HFF-Myc (cell line): ENCODE results near the gene TRIM50.
"Not testable (repeated sequence)": the region's sequence is repeated elsewhere in the genome, so short reads cannot be mapped to it uniquely, and the experiment has no call there.

ENCODE experiments used
- DNase-seq: peaks from one replicate; pipeline ENCODE4 v3.0.0-alpha.2; 2011; ENCODE audit warnings: low read depth; ENCODE audit errors: extremely low read depth
- H3K4me3 ChIP-seq: replicated peaks from 2 replicates; pipeline ENCODE4 v1.5.1; 2011; ENCODE audit warnings: low read depth, mild to moderate bottlenecking, control low read depth, low read length
- TF ChIP-seq, protein P1 (sequence below): IDR thresholded peaks from 2 replicates; pipeline ENCODE4 v1.5.1; 2012; ENCODE audit warnings: mild to moderate bottlenecking, low read depth, low read length, control low read depth; ENCODE audit errors: missing control alignments

TRIM50 gene

DNA sequence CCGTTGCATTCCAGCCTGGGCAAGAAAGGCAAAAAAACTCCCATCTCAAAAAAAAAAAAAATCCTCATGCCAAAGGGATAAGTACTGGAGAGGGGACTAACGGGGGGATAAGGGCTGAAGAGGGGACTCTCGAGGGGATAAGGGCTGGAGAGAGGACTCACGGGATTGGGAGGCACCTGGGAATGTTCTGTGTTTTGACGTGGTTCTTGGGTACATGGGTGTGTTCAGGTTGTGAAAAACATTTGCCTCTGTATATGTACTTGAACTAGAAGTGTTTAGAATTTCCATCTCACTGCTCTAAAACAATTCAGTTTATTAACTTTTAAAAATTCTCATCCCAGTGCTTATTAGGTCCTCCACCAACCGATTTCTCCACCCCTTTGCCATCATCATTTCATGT is 4.6 kb upstream of the TRIM50 start:
- DNase-seq, result no peak
- TF ChIP-seq, protein P1, sequence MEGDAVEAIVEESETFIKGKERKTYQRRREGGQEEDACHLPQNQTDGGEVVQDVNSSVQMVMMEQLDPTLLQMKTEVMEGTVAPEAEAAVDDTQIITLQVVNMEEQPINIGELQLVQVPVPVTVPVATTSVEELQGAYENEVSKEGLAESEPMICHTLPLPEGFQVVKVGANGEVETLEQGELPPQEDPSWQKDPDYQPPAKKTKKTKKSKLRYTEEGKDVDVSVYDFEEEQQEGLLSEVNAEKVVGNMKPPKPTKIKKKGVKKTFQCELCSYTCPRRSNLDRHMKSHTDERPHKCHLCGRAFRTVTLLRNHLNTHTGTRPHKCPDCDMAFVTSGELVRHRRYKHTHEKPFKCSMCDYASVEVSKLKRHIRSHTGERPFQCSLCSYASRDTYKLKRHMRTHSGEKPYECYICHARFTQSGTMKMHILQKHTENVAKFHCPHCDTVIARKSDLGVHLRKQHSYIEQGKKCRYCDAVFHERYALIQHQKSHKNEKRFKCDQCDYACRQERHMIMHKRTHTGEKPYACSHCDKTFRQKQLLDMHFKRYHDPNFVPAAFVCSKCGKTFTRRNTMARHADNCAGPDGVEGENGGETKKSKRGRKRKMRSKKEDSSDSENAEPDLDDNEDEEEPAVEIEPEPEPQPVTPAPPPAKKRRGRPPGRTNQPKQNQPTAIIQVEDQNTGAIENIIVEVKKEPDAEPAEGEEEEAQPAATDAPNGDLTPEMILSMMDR, result no peak

DNA sequence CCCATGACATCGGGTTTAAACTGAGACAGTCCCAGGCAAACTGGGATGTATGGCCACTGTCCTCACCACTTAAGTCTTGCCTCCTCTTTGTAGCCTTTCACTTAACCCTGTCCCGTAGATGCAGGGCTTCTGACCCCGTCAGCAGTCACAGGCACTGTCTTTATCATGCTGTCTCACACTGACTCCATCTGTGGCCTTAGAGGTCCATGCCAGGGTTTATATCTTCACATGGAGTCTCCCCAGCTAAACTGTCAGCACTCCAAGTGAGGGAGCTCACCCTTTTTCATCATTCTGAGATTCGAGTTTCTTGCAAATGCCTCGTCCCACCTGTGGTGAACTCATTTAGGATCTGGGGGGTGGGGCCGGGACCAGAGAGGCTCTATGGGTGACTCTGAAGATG is 2.9 kb upstream of the TRIM50 start:
- TF ChIP-seq, protein P1, result no peak
- no peak for DNase-seq
- H3K4me3 ChIP-seq, result no peak overlapping the region

More for the DNA sequence above, 4.6 kb upstream of the TRIM50 start:
- H3K4me3 ChIP-seq, result no peak overlapping the region

DNA sequence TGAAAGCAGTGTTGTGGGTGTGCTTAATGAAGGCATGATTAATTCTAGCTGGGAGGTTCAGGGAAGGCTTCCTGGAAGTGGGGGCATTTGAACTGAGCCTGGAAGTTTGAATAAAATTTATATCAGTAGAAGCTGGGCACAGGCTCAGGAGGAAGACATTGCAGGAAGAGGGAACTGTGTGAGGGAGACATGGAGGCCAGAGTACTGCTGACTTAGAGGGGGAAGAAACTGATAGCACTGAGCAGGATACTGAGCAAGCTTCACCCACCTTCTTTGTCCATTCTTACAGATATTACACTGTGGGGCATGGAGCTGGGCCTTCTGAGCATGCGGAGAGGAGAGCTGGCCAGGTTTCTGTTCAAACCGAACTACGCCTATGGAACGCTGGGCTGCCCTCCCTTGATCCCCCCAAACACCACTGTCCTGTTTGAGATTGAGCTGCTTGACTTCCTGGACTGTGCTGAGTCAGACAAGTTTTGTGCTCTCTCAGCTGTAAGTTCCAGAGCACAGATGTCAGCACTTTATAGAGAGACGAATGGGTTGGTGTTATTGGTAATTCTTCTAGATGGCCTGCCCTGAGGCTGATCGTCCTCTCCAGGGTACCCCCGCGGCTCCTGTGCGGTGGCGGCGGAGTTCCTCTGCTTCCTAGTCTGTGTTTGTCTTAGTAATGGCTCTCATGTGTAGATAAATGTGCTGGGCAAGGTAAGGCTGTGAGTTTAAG is 2.1 kb upstream of the TRIM50 start:
- H3K4me3 ChIP-seq, result no peak overlapping the region
- no peak for DNase-seq
- TF ChIP-seq, protein P1, result no peak

DNA sequence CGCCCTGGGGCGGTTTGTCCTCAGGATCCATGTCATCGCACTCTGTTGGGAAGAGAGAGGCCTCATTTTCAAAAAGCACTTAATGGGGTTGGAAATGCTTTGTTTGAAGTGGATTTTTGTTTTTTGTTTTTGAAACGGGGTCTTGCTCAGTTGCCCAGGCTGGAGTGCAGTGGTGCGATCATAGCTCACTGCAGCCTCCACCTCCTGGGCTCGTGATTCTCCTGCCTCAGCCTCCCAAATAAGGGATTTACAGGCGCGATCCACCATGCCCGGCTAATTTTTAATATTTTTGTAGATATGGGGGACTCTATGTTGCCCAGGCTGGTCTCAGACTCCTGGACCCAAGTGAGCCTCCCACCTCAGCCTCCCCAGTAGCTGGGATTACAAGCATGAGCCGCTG is 814 bp upstream of the TRIM50 start:
- TF ChIP-seq, protein P1, result no peak
- no peak for DNase-seq
- H3K4me3 ChIP-seq, result no peak overlapping the region

DNA sequence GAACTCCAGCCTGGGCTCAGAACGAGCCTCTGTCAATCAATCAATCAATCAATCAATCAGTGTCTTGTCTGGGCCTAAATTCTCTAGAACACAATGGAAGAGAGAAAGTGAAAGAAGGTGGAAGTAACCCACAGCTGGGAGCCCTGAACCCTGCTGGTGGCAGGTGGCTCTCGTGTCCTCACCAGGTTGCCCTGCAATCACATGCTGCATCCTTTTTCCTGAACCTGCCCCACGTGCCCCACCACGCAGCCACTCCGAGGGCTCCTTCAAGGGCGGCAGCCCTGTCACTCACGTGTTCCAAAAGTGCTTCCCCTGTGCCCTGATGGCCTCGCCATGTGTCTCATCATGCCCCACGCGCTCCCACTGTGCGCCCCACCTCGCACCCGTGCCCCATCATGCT is 433 bp downstream of the TRIM50 start:
- not testable (repeated sequence) for H3K4me3 ChIP-seq, DNase-seq

DNA sequence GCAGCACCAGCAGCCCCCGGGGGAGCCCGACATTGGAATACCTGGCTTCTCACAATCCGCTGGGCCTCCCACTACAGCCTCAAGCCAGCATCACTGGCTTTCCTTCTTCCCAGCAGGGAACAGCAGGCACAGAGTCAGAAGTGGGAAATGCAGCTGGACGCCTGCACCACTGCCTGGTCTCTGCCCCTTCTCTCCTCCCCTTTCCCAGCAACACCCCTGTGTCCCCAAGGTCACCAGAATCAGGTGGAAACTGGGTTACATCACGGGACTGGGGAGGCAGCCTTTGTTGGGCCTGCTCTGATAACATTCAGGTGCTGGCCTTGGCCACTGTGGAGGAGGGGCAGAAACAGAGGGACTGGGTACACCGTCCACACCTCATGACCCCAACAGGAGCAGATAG is 2.5 kb downstream of the TRIM50 start:
- DNase-seq, H3K4me3 ChIP-seq: not testable (repeated sequence)

DNA sequence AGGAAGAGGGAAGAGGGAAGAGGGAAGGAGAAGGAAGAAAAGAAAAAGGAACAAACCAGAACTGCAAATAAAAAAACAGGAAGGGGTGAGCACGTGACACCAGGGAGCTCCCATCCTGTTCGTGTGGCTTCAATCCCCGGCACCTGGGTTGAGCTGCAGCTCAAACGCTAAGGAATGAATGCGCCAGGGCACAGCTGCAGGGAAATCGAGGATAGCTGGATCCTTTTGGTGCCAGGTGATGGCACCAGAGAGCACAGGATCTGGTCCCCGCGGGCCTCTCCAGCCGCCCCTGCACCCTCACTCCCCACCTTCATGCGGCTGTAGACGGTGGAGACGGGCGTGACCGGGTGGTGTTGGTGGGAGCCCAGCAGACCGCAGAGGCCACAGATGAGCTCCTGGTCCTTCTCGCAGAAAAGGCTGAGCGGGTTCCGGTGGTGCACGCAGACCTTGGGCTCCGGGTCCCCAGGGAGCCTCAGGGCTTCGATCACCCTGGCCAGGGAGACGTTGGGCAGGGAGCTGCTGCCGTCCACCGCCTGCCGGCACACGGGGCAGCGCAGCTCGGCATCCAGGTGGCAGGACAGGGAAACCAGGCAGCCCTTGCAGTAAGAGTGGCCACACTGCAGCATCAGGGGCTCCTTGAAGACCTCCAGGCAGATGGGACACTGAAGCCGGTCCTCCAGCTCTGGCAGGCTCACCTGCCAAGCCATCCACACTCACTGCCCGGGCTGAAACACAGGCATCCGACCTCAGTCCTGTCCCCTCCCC is 3.6 kb downstream of the TRIM50 start:
- TF ChIP-seq, protein P1, result peak; percentile 54
- not testable (repeated sequence) for H3K4me3 ChIP-seq, DNase-seq

DNA sequence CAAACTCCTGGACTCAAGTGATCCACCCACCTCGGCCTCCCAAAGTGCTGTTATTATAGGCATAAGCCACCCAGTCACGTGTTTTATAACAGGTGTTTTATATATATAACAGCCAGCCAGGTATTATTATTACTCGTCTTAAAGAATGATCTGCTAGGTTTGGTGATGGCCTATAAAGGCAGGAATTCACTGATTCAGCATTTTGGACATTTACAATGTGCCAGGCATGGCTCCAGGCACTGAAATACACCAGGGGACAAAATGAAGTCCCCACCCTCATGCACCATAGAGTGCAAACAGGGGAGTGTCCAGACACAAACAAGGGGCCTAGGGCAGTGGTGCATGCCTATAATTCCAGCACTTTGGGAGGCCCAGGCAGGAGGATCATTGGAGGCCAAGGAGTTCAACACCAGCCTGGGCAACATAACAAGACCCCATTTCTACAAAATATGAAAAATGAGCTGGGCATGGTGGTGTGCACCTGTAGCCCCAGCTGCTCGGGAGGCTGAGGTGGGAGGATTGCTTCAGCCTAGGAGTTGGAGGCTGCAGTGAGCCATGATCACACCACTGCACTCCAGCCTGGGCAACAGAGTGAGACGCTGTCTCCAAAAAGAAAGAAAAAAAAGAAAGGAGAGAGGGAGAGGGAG is 4.3 kb downstream of the TRIM50 start:
- not testable (repeated sequence) for H3K4me3 ChIP-seq

DNA sequence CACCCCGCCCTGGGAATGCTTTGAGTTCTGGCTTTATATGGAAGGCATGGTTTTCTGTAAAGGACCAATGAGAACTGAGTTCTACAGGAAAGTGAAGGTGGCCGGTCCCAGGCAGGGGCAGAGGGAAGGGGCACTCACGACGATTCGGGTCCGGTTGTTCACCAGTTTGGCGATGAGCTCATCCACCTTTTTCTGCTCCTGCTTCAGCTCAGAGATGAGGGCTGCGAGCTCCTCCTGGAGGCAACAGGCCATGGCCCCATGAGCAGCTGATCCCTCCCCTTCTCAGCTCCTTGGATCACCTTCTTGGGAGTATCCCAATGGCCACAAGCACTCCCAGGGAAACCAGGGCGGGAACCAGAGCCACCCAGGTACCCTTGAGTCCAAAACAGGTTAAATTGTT is 7.9 kb downstream of the TRIM50 start:
- not testable (repeated sequence) for DNase-seq, H3K4me3 ChIP-seq

More for the DNA sequence above, 4.3 kb downstream of the TRIM50 start:
- not testable (repeated sequence) for DNase-seq

DNA sequence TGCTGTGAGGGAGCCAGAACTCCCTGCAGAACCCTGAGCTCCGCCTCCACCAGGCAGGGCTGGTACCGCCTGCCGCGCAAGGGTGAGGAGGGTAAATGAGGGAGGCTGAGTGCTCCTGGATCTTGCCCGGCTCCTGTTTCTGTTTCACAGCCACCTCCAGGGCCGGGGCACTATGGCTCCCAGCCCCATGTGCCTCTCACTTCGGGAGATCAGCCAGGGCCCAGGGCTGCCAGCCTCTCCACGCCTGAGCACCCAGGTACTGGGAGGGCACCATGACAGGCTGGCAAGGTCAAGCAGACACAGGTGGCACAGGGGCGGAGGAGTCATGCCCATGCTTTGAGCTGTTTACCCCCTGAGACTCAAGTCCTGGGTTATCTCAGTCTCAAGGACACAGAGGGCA is 8.3 kb downstream of the TRIM50 start:
- DNase-seq, result not testable (repeated sequence)

DNA sequence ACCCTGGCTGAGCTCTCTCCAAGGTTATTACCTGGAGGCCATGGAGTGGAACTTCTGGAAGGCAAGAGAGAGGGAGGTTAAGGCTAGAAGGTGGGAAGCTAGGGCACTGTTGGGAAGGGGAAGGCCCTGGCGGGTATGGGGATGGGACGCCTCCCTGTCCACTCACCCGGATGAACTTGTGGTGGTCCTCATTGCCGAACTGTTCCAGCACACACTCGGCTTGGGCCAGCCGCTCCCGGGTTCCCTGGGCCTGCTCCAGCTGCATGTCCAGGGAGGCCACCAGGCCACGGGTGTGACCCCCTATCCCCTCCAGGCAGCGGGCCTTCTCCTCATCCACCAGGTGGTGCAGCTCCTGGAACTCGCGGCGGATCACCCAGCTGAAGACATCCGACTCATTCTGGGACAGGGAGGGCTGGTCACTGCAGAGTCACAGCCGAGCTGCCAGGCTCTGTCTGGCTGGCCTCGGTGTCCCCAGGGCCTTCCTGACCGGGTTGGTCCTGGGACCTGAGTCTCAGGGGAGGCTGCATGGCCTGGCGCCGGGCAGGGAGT is 9.2 kb downstream of the TRIM50 start:
- DNase-seq, H3K4me3 ChIP-seq: not testable (repeated sequence)

More for the DNA sequence above, 8.3 kb downstream of the TRIM50 start:
- H3K4me3 ChIP-seq, result not testable (repeated sequence)
